ENCODE data around the gene ATF6B. TPM values are rescaled to one million over a fixed set of nuclear protein-coding genes. Genes with fewer than 3 reads are reported as not detected.

ATF6B gene
- total RNA-seq, 2 experiments from 2014 or later = 72.2 to 75.6 TPM

DNA sequence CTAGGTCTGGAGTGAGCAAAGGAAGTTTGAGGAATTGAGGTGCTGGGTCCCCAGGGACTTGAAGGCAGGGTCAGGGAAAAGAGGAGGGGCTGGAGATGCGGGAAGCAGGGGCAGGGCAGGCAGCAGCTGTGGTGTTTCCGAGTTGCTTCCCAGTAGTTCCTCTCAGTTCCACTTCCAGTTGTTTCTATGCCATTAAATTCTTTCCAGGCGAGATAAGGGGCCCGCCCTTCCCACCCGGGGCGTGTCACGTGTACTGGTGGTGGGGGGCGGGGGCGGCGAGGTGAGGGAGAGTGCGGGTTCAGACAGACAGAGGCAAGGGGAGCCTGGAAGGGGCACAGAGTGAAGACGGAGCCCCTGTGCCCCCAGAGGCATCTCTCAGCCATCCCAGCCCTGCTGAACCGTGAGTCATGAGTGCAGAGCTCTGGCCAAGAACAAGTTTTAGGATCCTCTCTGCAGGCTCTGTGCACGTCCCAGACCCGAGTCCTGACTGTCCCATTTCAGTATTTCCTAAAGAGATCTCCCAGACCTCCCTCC lies 19.9 kb downstream of the ATF6B start:
- DNase-seq (no peak), ATAC-seq (ENCODE audit: poor library complexity) (peak; percentile 25)
- Mint-ChIP-seq H3K27ac (peak overlapping the region; percentile 58), H3K4me3 (no peak overlapping the region), H3K27me3 (peaks cover 24% of the 10 kb centered on the region), H3K4me1 (ENCODE audit: low read depth) (peaks cover 24% of the 10 kb centered on the region), H3K9me3 (no peaks in the 10 kb centered on the region), H3K36me3 (ENCODE audit: low read depth) (peaks cover 13% of the 10 kb centered on the region)
- ChIA-PET CTCF (no interaction called here), POLR2A (no interaction called here)
- H3K9me3 ChIP-seq (ENCODE audit: control insufficient read depth in 1 of 2, insufficient read depth in 1 of 2, low read length in 2 of 2) = no peaks in the 10 kb centered on the region
- H3K4me3 ChIP-seq (ENCODE audit: low read length) = no peak overlapping the region
- H3K36me3 ChIP-seq (ENCODE audit: insufficient read depth, low read length) = no peaks in the 10 kb centered on the region
- TF ChIP-seq, protein P1, sequence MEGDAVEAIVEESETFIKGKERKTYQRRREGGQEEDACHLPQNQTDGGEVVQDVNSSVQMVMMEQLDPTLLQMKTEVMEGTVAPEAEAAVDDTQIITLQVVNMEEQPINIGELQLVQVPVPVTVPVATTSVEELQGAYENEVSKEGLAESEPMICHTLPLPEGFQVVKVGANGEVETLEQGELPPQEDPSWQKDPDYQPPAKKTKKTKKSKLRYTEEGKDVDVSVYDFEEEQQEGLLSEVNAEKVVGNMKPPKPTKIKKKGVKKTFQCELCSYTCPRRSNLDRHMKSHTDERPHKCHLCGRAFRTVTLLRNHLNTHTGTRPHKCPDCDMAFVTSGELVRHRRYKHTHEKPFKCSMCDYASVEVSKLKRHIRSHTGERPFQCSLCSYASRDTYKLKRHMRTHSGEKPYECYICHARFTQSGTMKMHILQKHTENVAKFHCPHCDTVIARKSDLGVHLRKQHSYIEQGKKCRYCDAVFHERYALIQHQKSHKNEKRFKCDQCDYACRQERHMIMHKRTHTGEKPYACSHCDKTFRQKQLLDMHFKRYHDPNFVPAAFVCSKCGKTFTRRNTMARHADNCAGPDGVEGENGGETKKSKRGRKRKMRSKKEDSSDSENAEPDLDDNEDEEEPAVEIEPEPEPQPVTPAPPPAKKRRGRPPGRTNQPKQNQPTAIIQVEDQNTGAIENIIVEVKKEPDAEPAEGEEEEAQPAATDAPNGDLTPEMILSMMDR (IDR thresholded peaks at IDR 0.05) = no peak
- H3K27me3 ChIP-seq (ENCODE audit: control insufficient read depth in 1 of 2, insufficient read depth in 2 of 2, low read length in 2 of 2) = peaks cover 5% of the 10 kb centered on the region in 2 experiments
- no peak overlapping the region for H3K27ac ChIP-seq (ENCODE audit: low read depth in 1 of 2, low read length in 2 of 2)
- intact Hi-C loops (cut with DNase I, micrococcal nuclease) = no loop called here
- H3K4me1 ChIP-seq (ENCODE audit: insufficient read depth, low read length) = peaks cover 21% of the 10 kb centered on the region

DNA sequence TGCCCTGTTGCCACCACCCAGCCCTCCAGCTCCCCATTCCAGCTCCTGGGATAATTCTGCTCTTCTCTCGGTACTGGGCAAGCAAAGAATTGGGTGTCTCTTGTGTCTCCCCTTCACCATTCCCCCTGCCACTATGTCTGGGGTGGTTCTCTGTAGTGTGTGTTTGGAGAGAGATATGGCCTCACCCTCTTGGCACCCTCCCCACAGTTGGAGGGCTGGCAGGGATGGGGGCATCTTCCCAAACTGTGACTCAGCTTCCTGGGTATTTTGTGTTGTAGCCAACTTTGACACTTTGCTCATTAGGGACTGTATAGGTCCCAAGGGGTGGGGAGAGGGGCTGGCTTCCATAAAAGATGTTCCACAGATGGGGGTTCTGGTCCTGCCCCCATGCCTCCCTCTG lies 20.6 kb downstream of the ATF6B start:
- intact Hi-C loops (cut with DNase I, micrococcal nuclease) = no loop called here
- Histone ChIP-seq H3K27ac (ENCODE audit: low read depth in 1 of 2, low read length in 2 of 2) (no peak overlapping the region), H3K4me1 (ENCODE audit: insufficient read depth, low read length) (peaks cover 21% of the 10 kb centered on the region), H3K4me3 (ENCODE audit: low read length) (no peak overlapping the region), H3K36me3 (ENCODE audit: insufficient read depth, low read length) (no peaks in the 10 kb centered on the region), H3K27me3 (ENCODE audit: control insufficient read depth in 1 of 2, insufficient read depth in 2 of 2, low read length in 2 of 2) (peaks cover 5% of the 10 kb centered on the region in 2 experiments), H3K9me3 (ENCODE audit: control insufficient read depth in 1 of 2, insufficient read depth in 1 of 2, low read length in 2 of 2) (peaks cover 0 to 2% of the 10 kb centered on the region in 2 experiments)
- TF ChIP-seq, protein P1 (IDR thresholded peaks at IDR 0.05) = no peak
- POLR2A ChIA-PET = no interaction called here
- Mint-ChIP-seq H3K27me3 (peaks cover 26% of the 10 kb centered on the region), H3K36me3 (ENCODE audit: low read depth) (peaks cover 10% of the 10 kb centered on the region), H3K27ac (peak overlapping the region; percentile 58), H3K9me3 (no peaks in the 10 kb centered on the region), H3K4me3 (no peak overlapping the region), H3K4me1 (ENCODE audit: low read depth) (peaks cover 24% of the 10 kb centered on the region)
- no peak for DNase-seq
- no peak for ATAC-seq (ENCODE audit: poor library complexity)
- CTCF ChIA-PET = no interaction called here

DNA sequence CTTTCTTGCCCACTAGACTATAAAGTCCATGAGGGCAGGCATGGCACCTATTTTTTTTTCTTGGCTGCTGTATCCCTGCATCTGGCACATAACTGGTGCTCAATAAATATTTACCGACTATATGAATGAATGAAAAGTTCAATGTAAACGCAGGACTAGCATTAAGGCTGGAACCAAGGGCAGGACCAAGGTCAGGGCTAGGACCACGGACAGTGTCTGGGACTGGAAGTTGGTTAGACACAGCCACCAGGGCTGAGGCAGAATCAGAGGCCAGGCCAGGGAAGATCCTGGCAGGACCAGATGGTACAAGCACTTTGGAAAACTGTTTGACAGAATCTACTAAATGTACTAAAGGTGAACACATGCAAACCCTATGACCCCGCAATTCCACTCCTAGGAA lies 22.6 kb downstream of the ATF6B start:
- Mint-ChIP-seq H3K27me3 (peaks cover 33% of the 10 kb centered on the region), H3K27ac (no peak overlapping the region), H3K9me3 (no peaks in the 10 kb centered on the region), H3K4me1 (ENCODE audit: low read depth) (peaks cover 24% of the 10 kb centered on the region), H3K4me3 (no peak overlapping the region), H3K36me3 (ENCODE audit: low read depth) (no peaks in the 10 kb centered on the region)
- no peak for DNase-seq
- intact Hi-C loops (cut with DNase I, micrococcal nuclease) = no loop called here
- Histone ChIP-seq H3K27me3 (ENCODE audit: control insufficient read depth in 1 of 2, insufficient read depth in 2 of 2, low read length in 2 of 2) (peaks cover 5% of the 10 kb centered on the region in 2 experiments), H3K4me3 (ENCODE audit: low read length) (no peak overlapping the region), H3K9me3 (ENCODE audit: control insufficient read depth in 1 of 2, insufficient read depth in 1 of 2, low read length in 2 of 2) (peaks cover 0 to 3% of the 10 kb centered on the region in 2 experiments), H3K36me3 (ENCODE audit: insufficient read depth, low read length) (no peaks in the 10 kb centered on the region), H3K27ac (ENCODE audit: low read depth in 1 of 2, low read length in 2 of 2) (no peak overlapping the region), H3K4me1 (ENCODE audit: insufficient read depth, low read length) (peaks cover 21% of the 10 kb centered on the region)
- CTCF ChIA-PET = no interaction called here
- ATAC-seq (ENCODE audit: poor library complexity) = no peak
- TF ChIP-seq, protein P1 (IDR thresholded peaks at IDR 0.05) = no peak
- POLR2A ChIA-PET = no interaction called here

All from CD4-positive, alpha-beta T cell (primary cell).